Endometrial microvascular endothelial cells (primary cell): ENCODE data around the gene LRWD1. TPM values are rescaled to one million over a fixed set of nuclear protein-coding genes. Genes with fewer than 3 reads are reported as not detected.
"Not testable (repeated sequence)": the region's sequence is repeated elsewhere in the genome, so short reads cannot be mapped to it uniquely, and the experiment has no call there.

Experiments
- in situ Hi-C: cut with HindIII; loops from 2 replicates; pipeline ENCODE4 v1.10.0; 2017; ENCODE audit warnings: low sequenced_read_pairs, low pct_unique_long_range_greater_than_20kb; ENCODE audit errors: inconsistent ontology term
- total RNA-seq: library from RNA; depleted of rRNA; stranded (reverse); fragments of >200 nt; gene quantifications from one replicate; pipeline ENCODE4 v1.2.3, GENCODE V29; 2015; ENCODE audit errors: inconsistent ontology term

Gene LRWD1
- total RNA-seq, 1 donor from 2014 or later = 11.9 TPM

- in situ Hi-C loops = no loop called here
Measured at GRCh38 chr7:102463841-102464576, 775 bp upstream of the LRWD1 start.

- in situ Hi-C loops = no loop called here
Measured at GRCh38 chr7:102466097-102466496, 1.3 kb downstream of the LRWD1 start.

GRCh38 chr7:102467581-102468477 lies 3.0 kb downstream of the LRWD1 start:
- in situ Hi-C loops = no loop called here

- in situ Hi-C loops = no loop called here
Measured at GRCh38 chr7:102468478-102469350, 3.9 kb downstream of the LRWD1 start.

- in situ Hi-C loops = no loop called here
Measured at GRCh38 chr7:102469351-102469971, 4.7 kb downstream of the LRWD1 start.

GRCh38 chr7:102469972-102470825 lies 5.4 kb downstream of the LRWD1 start:
- in situ Hi-C loops = no loop called here

GRCh38 chr7:102471791-102472125 lies 7.0 kb downstream of the LRWD1 start:
- in situ Hi-C loops = no loop called here

- in situ Hi-C loops = no loop called here
Measured at GRCh38 chr7:102472126-102473041, 7.6 kb downstream of the LRWD1 start.

- in situ Hi-C loops = no loop called here
Measured at GRCh38 chr7:102473271-102473991, 8.6 kb downstream of the LRWD1 start.

- in situ Hi-C loops = not testable (repeated sequence)
Measured at GRCh38 chr7:102474116-102474515, 9.3 kb downstream of the LRWD1 start.

GRCh38 chr7:102474736-102475435 lies 10.1 kb downstream of the LRWD1 start:
- in situ Hi-C loops = not testable (repeated sequence)

GRCh38 chr7:102478314-102479208 lies 13.8 kb downstream of the LRWD1 start, which contains the start of gene POLR2J:
TSS of gene POLR2J (minus strand) at chr7:102478922. CDS start at chr7:102478860, 62 bp downstream.
- in situ Hi-C loops = not testable (repeated sequence)

GRCh38 chr7:102479209-102479584 lies 14.4 kb downstream of the LRWD1 start:
- in situ Hi-C loops = not testable (repeated sequence)

- in situ Hi-C loops = not testable (repeated sequence)
Measured at GRCh38 chr7:102479982-102480637, 15.3 kb downstream of the LRWD1 start.
